Left ventricle myocardium inferior (tissue), 1 donor: ENCODE data around the gene DLX1. TPM values are rescaled to one million over a fixed set of nuclear protein-coding genes. Genes with fewer than 3 reads are reported as not detected.

ENCODE experiments used
- DNase-seq: peaks from one replicate; pipeline ENCODE4 v3.0.0-alpha.2; 2020
- H3K27ac ChIP-seq: fragments of 200-600 bp; replicated peaks from 2 replicates; pipeline ENCODE4 v1.8.0; 2021
- H3K27me3 ChIP-seq: fragments of 200-600 bp; 2 replicates; pipeline ENCODE4 v1.8.0; 2021; ENCODE audit warnings: low read depth
- H3K36me3 ChIP-seq: fragments of 200-600 bp; 2 replicates; pipeline ENCODE4 v1.8.0; 2021
- H3K4me1 ChIP-seq: fragments of 200-600 bp; 2 replicates; pipeline ENCODE4 v1.8.0; 2021
- H3K4me3 ChIP-seq: fragments of 200-600 bp; 2 replicates; pipeline ENCODE4 v1.8.0; 2021; ENCODE audit warnings: mild to moderate bottlenecking, moderate library complexity
- H3K9me3 ChIP-seq: fragments of 200-600 bp; replicated peaks from 2 replicates; pipeline ENCODE4 v1.8.0; 2021
- CTCF ChIP-seq: fragments of 200-600 bp; IDR thresholded peaks from 2 replicates; pipeline ENCODE4 v1.8.0; 2021; ENCODE audit warnings: antibody characterized with exemption, mild to moderate bottlenecking, borderline replicate concordance
- intact Hi-C: fragments of 100-400 bp; cut with micrococcal nuclease; formaldehyde crosslinking; loops from one replicate; pipeline ENCODE4 v1.11.0; 2022
- total RNA-seq: library from RNA; stranded (reverse); fragmentation: NEBNext Ultra II Directional; extraction: Animal tissue kit (Norgen Biotek cat#: 25700); gene quantifications from one replicate; pipeline ENCODE4 v1.2.1, GENCODE V29; 2021
- donor health status: DM: no; HTN: yes; CAD: no; lungs with severe emphysema.

DLX1 gene
- total RNA-seq, 1 donor from 2014 or later, result not detected

- DNase-seq, result no peak
- H3K27me3 ChIP-seq, result peaks cover 100% of the 10 kb centered on the region
- peak overlapping the region; percentile 64 for H3K4me3 ChIP-seq
- H3K27ac ChIP-seq, result no peak overlapping the region
- intact Hi-C loops, result no loop called here
- no peaks in the 10 kb centered on the region for H3K9me3 ChIP-seq
- no peaks in the 10 kb centered on the region for H3K36me3 ChIP-seq
- no peak for TF ChIP-seq CTCF
- peaks cover 47% of the 10 kb centered on the region for H3K4me1 ChIP-seq
Observed at GRCh38 chr2:172087207-172087779, 2.0 kb downstream of the DLX1 start.

GRCh38 chr2:172087780-172088244 lies 2.5 kb downstream of the DLX1 start:
- Histone ChIP-seq H3K4me1 (peaks cover 47% of the 10 kb centered on the region), H3K4me3 (no peak overlapping the region), H3K9me3 (no peaks in the 10 kb centered on the region), H3K27ac (no peak overlapping the region), H3K36me3 (no peaks in the 10 kb centered on the region), H3K27me3 (peaks cover 100% of the 10 kb centered on the region)
- intact Hi-C loops, result no loop called here
- TF ChIP-seq CTCF, result no peak
- DNase-seq, result no peak

GRCh38 chr2:172088245-172089004 lies 3.1 kb downstream of the DLX1 start:
- no peak for DNase-seq
- H3K4me1 ChIP-seq, result peaks cover 41% of the 10 kb centered on the region
- no peak for TF ChIP-seq CTCF
- no peak overlapping the region for H3K4me3 ChIP-seq
- H3K27me3 ChIP-seq, result peaks cover 100% of the 10 kb centered on the region
- no peaks in the 10 kb centered on the region for H3K36me3 ChIP-seq
- intact Hi-C loops, result no loop called here
- no peak overlapping the region for H3K27ac ChIP-seq
- H3K9me3 ChIP-seq, result no peaks in the 10 kb centered on the region

- TF ChIP-seq CTCF, result no peak
- Histone ChIP-seq H3K4me1 (peaks cover 37% of the 10 kb centered on the region), H3K27ac (no peak overlapping the region), H3K9me3 (no peaks in the 10 kb centered on the region), H3K27me3 (peaks cover 100% of the 10 kb centered on the region), H3K4me3 (no peak overlapping the region), H3K36me3 (no peaks in the 10 kb centered on the region)
- no peak for DNase-seq
- intact Hi-C loops, result no loop called here
Observed at GRCh38 chr2:172089005-172089504, 3.7 kb downstream of the DLX1 start.

- Histone ChIP-seq H3K9me3 (no peaks in the 10 kb centered on the region), H3K4me3 (no peak overlapping the region), H3K36me3 (no peaks in the 10 kb centered on the region), H3K4me1 (peaks cover 37% of the 10 kb centered on the region), H3K27ac (no peak overlapping the region), H3K27me3 (peaks cover 100% of the 10 kb centered on the region)
- DNase-seq, result no peak
- intact Hi-C loops, result no loop called here
- no peak for TF ChIP-seq CTCF
Observed at GRCh38 chr2:172089633-172090032, 4.3 kb downstream of the DLX1 start.
